Right atrium auricular region (tissue), 2 donors: ENCODE results near the gene RAPGEF6. TPM values are rescaled to one million over a fixed set of nuclear protein-coding genes. Genes with fewer than 3 reads are reported as not detected.
"Not testable (repeated sequence)": the region's sequence is repeated elsewhere in the genome, so short reads cannot be mapped to it uniquely, and the experiment has no call there.

ENCODE experiments used
- DNase-seq: peaks from one replicate; pipeline ENCODE4 v3.0.0-alpha.2; 2019; ENCODE audit warnings: low spot score
- H3K27ac ChIP-seq, 2 donors: fragments of 200-600 bp; sonication (generic); 1 replicate in 1 of 2; 2 replicates in 1 of 2; pipeline ENCODE4 v1.5.1; 2016 to 2019
- H3K27me3 ChIP-seq, 2 donors: fragments of 200-600 bp; sonication (generic); one replicate each; pipeline versions ENCODE4 v1.5.1 to v1.6.0; 2017 to 2019
- H3K36me3 ChIP-seq: fragments of 200-600 bp; sonication (generic); one replicate; pipeline ENCODE4 v1.5.1; 2016
- H3K4me1 ChIP-seq, 2 donors: fragments of 200-600 bp; sonication (generic); one replicate each; pipeline versions ENCODE4 v1.5.1 to v1.6.0; 2017 to 2019
- H3K4me3 ChIP-seq, 2 donors: fragments of 200-600 bp; sonication (generic); 1 replicate in 1 of 2; 2 replicates in 1 of 2; pipeline ENCODE4 v1.5.1; 2017 to 2019; ENCODE audit warnings: mild to moderate bottlenecking in 1 of 2, moderate library complexity in 1 of 2
- H3K9me3 ChIP-seq, 2 donors: fragments of 200-600 bp; sonication (generic); one replicate each; pipeline ENCODE4 v1.5.1; 2019
- total RNA-seq, 2 donors: library from RNA; depleted of rRNA; stranded (reverse); fragments of >200 nt; gene quantifications; one replicate each; pipeline ENCODE4 v1.1.0, GENCODE V29; 2016
- TF ChIP-seq, protein P1 (sequence below), 2 donors: fragments of 200-600 bp; sonication (generic); IDR thresholded peaks; one replicate each; pipeline ENCODE4 v1.5.1; 2019; ENCODE audit warnings: antibody characterized with exemption in 2 of 2

The RAPGEF6 gene
- total RNA-seq, 2 donors from 2014 or later = 10.0 to 14.0 TPM

DNA sequence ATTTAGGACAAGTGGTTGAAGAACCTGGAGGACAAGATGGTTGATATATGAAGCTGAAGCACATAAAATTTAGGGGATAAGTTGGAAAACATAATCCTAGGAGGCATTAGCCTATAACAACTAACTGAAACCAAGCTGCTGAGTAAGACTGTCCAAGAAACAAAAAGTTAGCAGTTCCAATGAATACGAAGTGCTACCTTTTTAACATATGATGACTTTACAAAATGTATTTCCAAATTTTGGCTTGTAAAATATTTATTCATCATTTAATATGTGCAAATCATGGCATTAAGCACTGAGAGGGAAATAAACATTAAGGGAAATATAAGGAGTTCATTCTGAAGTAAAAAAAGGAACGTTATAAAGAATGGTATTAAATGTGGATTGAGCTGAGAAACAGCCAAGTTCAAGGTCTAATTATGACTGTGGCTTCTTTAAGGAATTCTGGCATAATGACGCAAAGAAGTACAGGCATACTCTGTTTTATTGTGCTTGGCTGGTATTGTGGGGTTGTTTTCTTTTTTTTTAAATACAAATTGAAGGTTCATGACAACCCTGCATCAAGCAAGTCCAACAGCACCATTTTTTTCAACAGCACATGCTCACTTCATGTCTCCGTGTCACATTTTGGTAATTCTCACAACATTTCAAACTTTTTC is 7.7 kb downstream of the RAPGEF6 start:
- no peak for DNase-seq
- TF ChIP-seq, protein P1, sequence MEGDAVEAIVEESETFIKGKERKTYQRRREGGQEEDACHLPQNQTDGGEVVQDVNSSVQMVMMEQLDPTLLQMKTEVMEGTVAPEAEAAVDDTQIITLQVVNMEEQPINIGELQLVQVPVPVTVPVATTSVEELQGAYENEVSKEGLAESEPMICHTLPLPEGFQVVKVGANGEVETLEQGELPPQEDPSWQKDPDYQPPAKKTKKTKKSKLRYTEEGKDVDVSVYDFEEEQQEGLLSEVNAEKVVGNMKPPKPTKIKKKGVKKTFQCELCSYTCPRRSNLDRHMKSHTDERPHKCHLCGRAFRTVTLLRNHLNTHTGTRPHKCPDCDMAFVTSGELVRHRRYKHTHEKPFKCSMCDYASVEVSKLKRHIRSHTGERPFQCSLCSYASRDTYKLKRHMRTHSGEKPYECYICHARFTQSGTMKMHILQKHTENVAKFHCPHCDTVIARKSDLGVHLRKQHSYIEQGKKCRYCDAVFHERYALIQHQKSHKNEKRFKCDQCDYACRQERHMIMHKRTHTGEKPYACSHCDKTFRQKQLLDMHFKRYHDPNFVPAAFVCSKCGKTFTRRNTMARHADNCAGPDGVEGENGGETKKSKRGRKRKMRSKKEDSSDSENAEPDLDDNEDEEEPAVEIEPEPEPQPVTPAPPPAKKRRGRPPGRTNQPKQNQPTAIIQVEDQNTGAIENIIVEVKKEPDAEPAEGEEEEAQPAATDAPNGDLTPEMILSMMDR (IDR thresholded peaks at IDR 0.05) = no peak
- Histone ChIP-seq H3K27ac (no peak overlapping the region), H3K4me3 (no peak overlapping the region), H3K4me1 (peaks cover 0 to 30% of the 10 kb centered on the region in 2 donors), H3K36me3 (no peaks in the 10 kb centered on the region), H3K27me3 (no peaks in the 10 kb centered on the region), H3K9me3 (no peaks in the 10 kb centered on the region)

DNA sequence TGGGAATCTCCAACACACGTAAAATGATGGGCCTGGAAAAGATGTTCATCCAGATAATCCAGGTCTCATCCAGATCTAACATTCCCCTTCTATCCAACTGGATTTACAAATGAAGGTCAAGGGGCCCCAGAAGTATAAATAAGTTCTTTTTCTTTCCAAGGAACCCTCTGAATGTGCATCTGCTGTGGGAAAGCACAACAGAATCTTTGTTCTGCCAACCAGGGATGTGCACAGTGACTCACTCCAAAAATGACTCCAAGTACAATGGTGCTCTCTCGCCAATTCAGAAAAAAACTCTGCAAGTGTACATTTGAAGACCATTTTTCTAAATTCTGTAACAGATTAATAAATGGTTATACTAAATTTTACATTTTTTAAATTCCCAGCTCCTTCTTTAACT is 12.4 kb downstream of the RAPGEF6 start:
- H3K9me3 ChIP-seq = no peaks in the 10 kb centered on the region
- no peaks in the 10 kb centered on the region for H3K36me3 ChIP-seq
- no peak overlapping the region for H3K4me3 ChIP-seq
- no peak overlapping the region for H3K27ac ChIP-seq
- TF ChIP-seq, protein P1 (IDR thresholded peaks at IDR 0.05) = no peak
- DNase-seq = no peak
- H3K27me3 ChIP-seq = no peaks in the 10 kb centered on the region
- peaks cover 0 to 24% of the 10 kb centered on the region in 2 donors for H3K4me1 ChIP-seq

DNA sequence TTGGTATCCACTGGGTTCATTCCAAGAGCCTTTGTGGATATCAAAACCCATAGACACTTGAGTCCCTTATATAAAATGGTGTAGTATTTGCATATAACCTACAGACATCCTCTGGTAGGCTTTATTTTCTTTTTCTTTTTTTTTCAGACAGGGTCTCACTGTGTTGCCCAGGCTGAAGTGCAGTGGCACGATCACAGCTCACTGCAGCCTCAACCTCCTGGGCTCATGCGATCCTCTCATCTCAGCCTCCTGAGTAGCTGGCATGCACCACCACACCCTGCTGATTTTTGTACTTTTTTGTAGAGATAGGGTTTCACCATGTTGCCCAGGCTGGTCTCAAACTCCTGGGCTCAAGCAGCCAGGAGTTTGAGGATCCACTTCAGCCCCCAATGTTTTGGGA is 13.9 kb downstream of the RAPGEF6 start:
- not testable (repeated sequence) for DNase-seq, H3K27me3 ChIP-seq, H3K4me3 ChIP-seq, H3K9me3 ChIP-seq, H3K36me3 ChIP-seq, H3K27ac ChIP-seq
- H3K4me1 ChIP-seq = peaks cover 0 to 16% of the 10 kb centered on the region in 2 donors

DNA sequence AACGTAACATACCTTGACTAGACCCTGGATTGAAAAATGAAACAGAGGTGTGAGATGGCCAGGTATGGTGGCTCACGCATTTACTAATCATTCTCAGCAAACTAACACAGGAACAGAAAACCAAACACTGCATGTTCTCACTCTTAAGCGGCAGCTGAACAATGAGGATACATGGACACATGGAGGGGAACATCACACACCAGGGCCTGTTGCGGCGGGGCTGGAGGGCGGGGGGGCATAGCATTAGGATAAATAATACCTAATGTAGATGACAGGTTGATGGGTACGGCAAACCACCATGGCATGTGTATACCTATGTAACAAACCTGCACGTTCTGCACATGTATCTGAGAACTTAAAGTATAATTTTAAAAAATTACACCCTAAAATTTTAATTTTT is 15.9 kb downstream of the RAPGEF6 start:
- Histone ChIP-seq H3K36me3 (no peaks in the 10 kb centered on the region), H3K9me3 (no peaks in the 10 kb centered on the region), H3K4me3 (no peak overlapping the region), H3K27me3 (no peaks in the 10 kb centered on the region), H3K27ac (no peak overlapping the region), H3K4me1 (peaks cover 0 to 16% of the 10 kb centered on the region in 2 donors)
- TF ChIP-seq, protein P1 (IDR thresholded peaks at IDR 0.05) = no peak
- no peak for DNase-seq

DNA sequence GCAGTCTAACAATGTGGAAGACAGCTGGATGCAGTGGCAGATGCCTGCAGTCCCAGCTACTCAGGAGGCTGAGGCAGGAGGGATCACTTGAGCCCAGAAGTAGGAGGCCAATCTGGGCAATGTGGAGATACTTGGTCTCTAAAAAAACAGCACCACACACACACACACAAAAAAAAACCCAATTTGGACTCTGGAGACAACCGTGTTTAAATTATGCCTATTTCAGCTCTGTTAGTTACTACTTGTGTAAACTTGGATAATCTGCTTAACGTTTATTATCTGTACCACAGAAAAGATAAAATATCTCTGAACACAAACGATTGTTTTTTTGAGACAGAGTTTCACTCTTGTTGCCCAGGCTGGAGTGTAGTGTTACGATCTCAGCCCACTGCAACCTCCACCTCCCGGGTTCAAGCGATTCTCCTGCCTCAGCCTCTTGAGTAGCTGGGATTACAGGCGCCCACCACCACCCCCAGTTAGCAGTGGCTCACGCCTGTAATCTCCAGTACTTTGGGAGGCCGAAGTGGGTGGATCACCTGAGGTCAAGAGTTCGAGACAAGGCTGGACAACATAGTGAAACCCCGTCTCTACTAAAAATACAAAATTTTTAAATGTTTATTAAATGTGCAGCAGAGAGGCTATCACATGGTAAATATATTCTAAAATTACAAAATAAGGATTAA is 17.7 kb downstream of the RAPGEF6 start:
- H3K36me3 ChIP-seq = no peaks in the 10 kb centered on the region
- no peaks in the 10 kb centered on the region for H3K27me3 ChIP-seq
- TF ChIP-seq, protein P1 (IDR thresholded peaks at IDR 0.05) = no peak
- H3K4me1 ChIP-seq = peaks cover 0 to 16% of the 10 kb centered on the region in 2 donors
- no peak overlapping the region for H3K27ac ChIP-seq
- no peak overlapping the region for H3K4me3 ChIP-seq
- H3K9me3 ChIP-seq = no peaks in the 10 kb centered on the region
- no peak for DNase-seq

DNA sequence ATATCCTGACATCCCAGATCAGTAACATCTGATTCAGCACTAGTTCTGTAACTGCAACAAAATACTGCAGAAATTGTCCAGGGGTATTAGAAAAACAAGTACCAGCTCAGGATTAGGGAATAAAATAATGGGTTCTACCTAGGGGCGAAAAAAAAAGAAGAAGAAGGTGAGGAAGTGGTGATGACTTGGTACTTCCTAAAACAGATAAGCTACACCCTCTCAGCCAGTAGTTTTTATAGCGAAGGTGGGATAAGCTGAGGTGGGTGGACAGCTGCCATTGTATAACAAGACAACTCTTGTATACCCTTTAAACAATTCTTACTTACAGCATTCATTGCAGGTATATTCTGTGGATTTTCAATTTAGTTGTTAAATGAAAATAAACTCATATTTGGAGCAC is 19.1 kb downstream of the RAPGEF6 start:
- Histone ChIP-seq H3K27me3 (no peaks in the 10 kb centered on the region), H3K36me3 (no peaks in the 10 kb centered on the region), H3K4me3 (no peak overlapping the region), H3K4me1 (peaks cover 0 to 16% of the 10 kb centered on the region in 2 donors), H3K9me3 (no peaks in the 10 kb centered on the region), H3K27ac (no peak overlapping the region)
- no peak for DNase-seq
- TF ChIP-seq, protein P1 (IDR thresholded peaks at IDR 0.05) = no peak
